ENCODE data around the gene PBRM1. TPM values are rescaled to one million over a fixed set of nuclear protein-coding genes. Genes with fewer than 3 reads are reported as not detected.

Gene PBRM1
- polyA plus RNA-seq, 1 donor (not counting 4 experiments of a cell fraction or from before 2014, with no cell fraction given) = 26.0 TPM

- peak overlapping the region; percentile 80 for H3K4me2 ChIP-seq (ENCODE audit: control insufficient read depth, extremely low read depth, insufficient read depth, low read depth, low read length)
- dilution Hi-C loops (cut with MboI; ENCODE audit: extremely low pct_ligation_motif_present, low sequenced_read_pairs) = no loop called here
- no peaks in the 10 kb centered on the region for H3K9me3 ChIP-seq (ENCODE audit: control insufficient read depth, low read depth, low read length)
- H3K36me3 ChIP-seq (ENCODE audit: control insufficient read depth in 2 of 2, extremely low read depth in 1 of 2, insufficient read depth in 2 of 2, low read length in 2 of 2) = peaks cover 6 to 15% of the 10 kb centered on the region in 2 experiments
- DNase-seq (ENCODE audit: low read depth, low spot score) (no peak), FAIRE-seq (no peak)
- H3K4me1 ChIP-seq (ENCODE audit: control insufficient read depth, extremely low read depth, insufficient read depth, low read length) = peaks cover 29% of the 10 kb centered on the region
- H2AFZ ChIP-seq (ENCODE audit: control insufficient read depth, low read length) = no peak overlapping the region
- H3K79me2 ChIP-seq (ENCODE audit: control insufficient read depth, insufficient read depth, low read length) = peaks cover 15% of the 10 kb centered on the region
- no peak overlapping the region for H3K27ac ChIP-seq (ENCODE audit: control insufficient read depth, insufficient read depth, low read length)
- H3K27me3 ChIP-seq (ENCODE audit: control insufficient read depth, extremely low read depth, insufficient read depth, low read length) = no peaks in the 10 kb centered on the region
- H3K9me1 ChIP-seq (ENCODE audit: control insufficient read depth, extremely low read depth, insufficient read depth, low read length) = no peaks in the 10 kb centered on the region
- TF ChIP-seq CTCF (optimal IDR thresholded peaks at IDR 0.05 in 1 of 3, IDR thresholded peaks at IDR 0.05 in 1 of 3, conservative IDR thresholded peaks at IDR 0.05 in 1 of 3; ENCODE audit: extremely low read depth in 1 of 3, insufficient read depth in 2 of 3, low read length in 3 of 3) = no peak
- no peak for TF ChIP-seq EZH2 (IDR thresholded peaks at IDR 0.05; ENCODE audit: low read length)
- H3K9ac ChIP-seq (ENCODE audit: control insufficient read depth, extremely low read depth, insufficient read depth, low read length) = no peak overlapping the region
- no peak overlapping the region for H3K4me3 ChIP-seq (ENCODE audit: control insufficient read depth in 2 of 3, extremely low read depth in 1 of 3, insufficient read depth in 2 of 3, low read depth in 1 of 3, low read length in 3 of 3)
- no peaks in the 10 kb centered on the region for H4K20me1 ChIP-seq (ENCODE audit: control insufficient read depth, extremely low read depth, insufficient read depth, low read length)
These were observed 153.7 kb downstream of the PBRM1 start for GRCh38 chr3:52531860-52532516.

- H3K79me2 ChIP-seq (ENCODE audit: control insufficient read depth, insufficient read depth, low read length) = peaks cover 11% of the 10 kb centered on the region
- H3K27me3 ChIP-seq (ENCODE audit: control insufficient read depth, extremely low read depth, insufficient read depth, low read length) = no peaks in the 10 kb centered on the region
- FAIRE-seq (no peak), DNase-seq (ENCODE audit: low read depth, low spot score) (no peak)
- no peak overlapping the region for H3K4me3 ChIP-seq (ENCODE audit: control insufficient read depth in 2 of 3, extremely low read depth in 1 of 3, insufficient read depth in 2 of 3, low read depth in 1 of 3, low read length in 3 of 3)
- no peaks in the 10 kb centered on the region for H3K9me3 ChIP-seq (ENCODE audit: control insufficient read depth, low read depth, low read length)
- TF ChIP-seq CTCF (optimal IDR thresholded peaks at IDR 0.05 in 1 of 3, IDR thresholded peaks at IDR 0.05 in 1 of 3, conservative IDR thresholded peaks at IDR 0.05 in 1 of 3; ENCODE audit: extremely low read depth in 1 of 3, insufficient read depth in 2 of 3, low read length in 3 of 3) = no peak
- no peak for TF ChIP-seq EZH2 (IDR thresholded peaks at IDR 0.05; ENCODE audit: low read length)
- dilution Hi-C loops (cut with MboI; ENCODE audit: extremely low pct_ligation_motif_present, low sequenced_read_pairs) = no loop called here
- H3K36me3 ChIP-seq (ENCODE audit: control insufficient read depth in 2 of 2, extremely low read depth in 1 of 2, insufficient read depth in 2 of 2, low read length in 2 of 2) = peaks cover 8 to 15% of the 10 kb centered on the region in 2 experiments
- no peak overlapping the region for H3K9ac ChIP-seq (ENCODE audit: control insufficient read depth, extremely low read depth, insufficient read depth, low read length)
- H3K4me2 ChIP-seq (ENCODE audit: control insufficient read depth, extremely low read depth, insufficient read depth, low read depth, low read length) = no peak overlapping the region
- no peak overlapping the region for H3K27ac ChIP-seq (ENCODE audit: control insufficient read depth, insufficient read depth, low read length)
- no peak overlapping the region for H2AFZ ChIP-seq (ENCODE audit: control insufficient read depth, low read length)
- no peaks in the 10 kb centered on the region for H3K9me1 ChIP-seq (ENCODE audit: control insufficient read depth, extremely low read depth, insufficient read depth, low read length)
- no peaks in the 10 kb centered on the region for H4K20me1 ChIP-seq (ENCODE audit: control insufficient read depth, extremely low read depth, insufficient read depth, low read length)
- H3K4me1 ChIP-seq (ENCODE audit: control insufficient read depth, extremely low read depth, insufficient read depth, low read length) = peaks cover 33% of the 10 kb centered on the region
These were observed 154.5 kb downstream of the PBRM1 start for GRCh38 chr3:52530918-52531826.

Data from keratinocyte (primary cell).